Measurements from ENCODE around the gene TPPP2.

DNA sequence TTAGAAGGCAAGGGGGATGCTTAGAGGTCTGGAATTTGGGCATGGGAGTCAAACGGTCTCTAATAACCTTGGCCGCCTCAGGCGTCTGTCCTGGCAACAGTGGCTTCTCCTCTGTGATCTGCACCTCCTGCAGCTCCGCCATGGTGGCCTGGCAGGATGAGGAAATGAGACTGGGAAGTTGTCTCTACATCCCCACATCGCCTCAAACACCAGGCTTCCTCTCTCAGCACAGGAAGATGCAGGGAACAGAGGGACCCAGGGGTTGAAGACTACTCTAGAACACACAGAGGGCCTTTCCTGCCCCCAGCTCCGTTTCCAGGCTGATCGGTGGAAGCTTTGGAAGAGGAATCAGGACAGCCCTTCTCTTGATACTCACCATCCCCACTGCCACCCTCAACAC lies 6.8 kb upstream of the TPPP2 start:
- TF ChIP-seq CTCF (IDR thresholded peaks at IDR 0.05) (no peak), USF2 (IDR thresholded peaks at IDR 0.05; ENCODE audit: borderline replicate concordance, low read depth, low read length) (no peak), CHD2 (IDR thresholded peaks at IDR 0.05; ENCODE audit: low read length, partially characterized antibody) (no peak), GABPA (IDR thresholded peaks at IDR 0.05; ENCODE audit: low read depth) (no peak), EP300 (IDR thresholded peaks at IDR 0.05; ENCODE audit: borderline replicate concordance in 1 of 2, low read depth in 1 of 2, low read length in 1 of 2) (no peak), RAD21 (IDR thresholded peaks at IDR 0.05; ENCODE audit: low read length) (no peak)
- TF ChIP-seq, protein P1, sequence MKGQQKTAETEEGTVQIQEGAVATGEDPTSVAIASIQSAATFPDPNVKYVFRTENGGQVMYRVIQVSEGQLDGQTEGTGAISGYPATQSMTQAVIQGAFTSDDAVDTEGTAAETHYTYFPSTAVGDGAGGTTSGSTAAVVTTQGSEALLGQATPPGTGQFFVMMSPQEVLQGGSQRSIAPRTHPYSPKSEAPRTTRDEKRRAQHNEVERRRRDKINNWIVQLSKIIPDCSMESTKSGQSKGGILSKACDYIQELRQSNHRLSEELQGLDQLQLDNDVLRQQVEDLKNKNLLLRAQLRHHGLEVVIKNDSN (IDR thresholded peaks at IDR 0.05; ENCODE audit: borderline replicate concordance, low read depth) = no peak
